H1 (cell line): ENCODE results near the gene PLEKHN1. TPM values are rescaled to one million over a fixed set of nuclear protein-coding genes. Genes with fewer than 3 reads are reported as not detected.

Experiments used
- CTCF ChIA-PET: fragments of 300-600 bp; sonication (Branson Sonifier 250); formaldehyde crosslinking; loops from one replicate; lab custom pipeline; 2021; ENCODE audit not compliant: partially characterized antibody; lab: Charles Lee
- POLR2A ChIA-PET: fragments of 300-600 bp; sonication (Branson Sonifier 250); formaldehyde crosslinking; loops from one replicate; lab custom pipeline; 2021; ENCODE audit warnings: inconsistent platforms; ENCODE audit not compliant: partially characterized antibody; lab: Charles Lee
- DNase-seq, 2 experiments: peaks; one replicate each; pipeline versions ENCODE4 v3.0.0 to v3.0.0-alpha.2; 2010 to 2022; ENCODE audit warnings: low spot score in 2 of 2, low read depth in 1 of 2, mixed read lengths in 1 of 2
- FAIRE-seq: peaks from 2 replicates; lab custom pipeline; 2011; peaks lifted over from hg19 to GRCh38; lab: Jason Lieb, UNC
- H2AFZ ChIP-seq: 2 replicates; pipeline ENCODE4 v1.8.1; 2012; ENCODE audit warnings: low read length, inconsistent platforms
- H2AK5ac ChIP-seq: 2 replicates; pipeline ENCODE4 v1.6.1; 2013; ENCODE audit warnings: low read depth, low read length
- H2BK120ac ChIP-seq: replicated peaks from 2 replicates; pipeline ENCODE3; 2013; ENCODE audit warnings: low read depth, low read length, inconsistent platforms
- H2BK12ac ChIP-seq: 2 replicates; pipeline ENCODE4 v1.6.1; 2013; ENCODE audit warnings: low read depth, low read length
- H2BK15ac ChIP-seq: 2 replicates; pipeline ENCODE4 v1.6.1; 2013; ENCODE audit warnings: low read length
- H2BK20ac ChIP-seq: 2 replicates; pipeline ENCODE4 v1.6.1; 2013; ENCODE audit warnings: low read length
- H2BK5ac ChIP-seq: 2 replicates; pipeline ENCODE4 v1.6.1; 2013; ENCODE audit warnings: low read depth, low read length
- H3K14ac ChIP-seq: 2 replicates; pipeline ENCODE4 v1.6.1; 2013; ENCODE audit warnings: inconsistent platforms; ENCODE audit not compliant: insufficient read length
- H3K18ac ChIP-seq: 2 replicates; pipeline ENCODE4 v1.6.1; 2013; ENCODE audit warnings: low read length; ENCODE audit errors: extremely low read depth
- H3K23ac ChIP-seq: 2 replicates; pipeline ENCODE4 v1.6.1; 2013; ENCODE audit warnings: inconsistent platforms; ENCODE audit not compliant: insufficient read length
- H3K23me2 ChIP-seq: 2 replicates; pipeline ENCODE4 v1.6.1; 2013; ENCODE audit warnings: low read depth, low read length
- H3K27ac ChIP-seq: 2 replicates; pipeline ENCODE4 v1.6.1; 2011; ENCODE audit warnings: low read depth, low read length, inconsistent platforms
- H3K27me3 ChIP-seq, 4 experiments: replicated peaks in 1 of 4; 1 replicate in 1 of 4; 2 replicates in 3 of 4; pipeline versions ENCODE4 v1.6.1 to v1.8.1; 2011 to 2013; ENCODE audit warnings: low read length in 3 of 4, mild to moderate bottlenecking in 3 of 4, inconsistent platforms in 2 of 4, mixed read lengths in 2 of 4, moderate library complexity in 1 of 4; ENCODE audit not compliant: control insufficient read depth in 3 of 4, insufficient read depth in 3 of 4; ENCODE audit errors: extremely low read depth in 1 of 4
- H3K36me3 ChIP-seq, 4 experiments: 2 replicates each; pipeline versions ENCODE4 v1.6.1 to v1.8.1; 2011 to 2013; ENCODE audit warnings: mild to moderate bottlenecking in 4 of 4, low read length in 3 of 4, moderate library complexity in 2 of 4, control low read depth in 1 of 4, inconsistent platforms in 1 of 4; ENCODE audit not compliant: insufficient read depth in 4 of 4, control insufficient read depth in 2 of 4
- H3K4ac ChIP-seq: replicated peaks from 2 replicates; pipeline ENCODE3; 2013; ENCODE audit warnings: low read length, low read depth, mixed read lengths, inconsistent platforms; ENCODE audit not compliant: insufficient read length
- H3K4me1 ChIP-seq, 4 experiments: replicated peaks in 1 of 4; 1 replicate in 1 of 4; 2 replicates in 3 of 4; pipeline versions ENCODE4 v1.6.1 to v1.8.1; 2011 to 2013; ENCODE audit warnings: low read length in 3 of 4, inconsistent platforms in 2 of 4, mixed read lengths in 1 of 4; ENCODE audit not compliant: insufficient read depth in 4 of 4, control insufficient read depth in 3 of 4
- H3K4me2 ChIP-seq, 2 experiments: 2 replicates each; pipeline versions ENCODE4 v1.6.1 to v1.8.1; 2011 to 2013; ENCODE audit warnings: low read depth in 2 of 2, low read length in 2 of 2, control low read depth in 1 of 2, inconsistent platforms in 1 of 2, mild to moderate bottlenecking in 1 of 2; ENCODE audit not compliant: insufficient read depth in 1 of 2
- H3K4me3 ChIP-seq, 4 experiments: fragments of 200-600, 300-600 bp in 1 of 4; sonication (generic), shearing (Covaris generic), sonication (Bioruptor Twin) in 1 of 4; 2 replicates each; pipeline versions ENCODE4 v1.5.1 to v1.8.1; 2011 to 2016; ENCODE audit warnings: low read length in 4 of 4, low read depth in 3 of 4, control low read depth in 2 of 4, inconsistent platforms in 2 of 4, mild to moderate bottlenecking in 2 of 4, mixed read lengths in 1 of 4, moderate library complexity in 1 of 4; ENCODE audit not compliant: insufficient read depth in 2 of 4; ENCODE audit errors: extremely low read depth in 1 of 4
- H3K56ac ChIP-seq: replicated peaks from 2 replicates; pipeline ENCODE3; 2013; ENCODE audit warnings: low read depth, mild to moderate bottlenecking, mixed read lengths, low read length, inconsistent platforms; ENCODE audit not compliant: insufficient read length
- H3K79me1 ChIP-seq: 2 replicates; pipeline ENCODE4 v1.6.1; 2013; ENCODE audit warnings: low read depth, low read length, control low read depth
- H3K79me2 ChIP-seq, 2 experiments: 2 replicates each; pipeline versions ENCODE4 v1.6.1 to v1.8.1; 2012 to 2013; ENCODE audit warnings: low read length in 2 of 2, mild to moderate bottlenecking in 2 of 2, inconsistent platforms in 1 of 2; ENCODE audit not compliant: insufficient read depth in 2 of 2, control insufficient read depth in 1 of 2
- H3K9ac ChIP-seq, 4 experiments: replicated peaks in 1 of 4; 1 replicate in 1 of 4; 2 replicates in 3 of 4; pipeline versions ENCODE4 v1.6.1 to v1.8.1; 2011 to 2013; ENCODE audit warnings: low read depth in 3 of 4, low read length in 3 of 4, control low read depth in 2 of 4, mild to moderate bottlenecking in 2 of 4, moderate library complexity in 2 of 4, inconsistent platforms in 1 of 4; ENCODE audit errors: extremely low read depth in 1 of 4
- H3K9me3 ChIP-seq, 2 experiments: 2 replicates each; pipeline versions ENCODE4 v1.6.1 to v1.8.1; 2012 to 2013; ENCODE audit warnings: mild to moderate bottlenecking in 2 of 2, moderate library complexity in 2 of 2, control low read depth in 1 of 2, inconsistent platforms in 1 of 2, low read depth in 1 of 2, low read length in 1 of 2, mixed read lengths in 1 of 2; ENCODE audit not compliant: insufficient read depth in 2 of 2
- H4K20me1 ChIP-seq, 2 experiments: replicated peaks in 1 of 2; 2 replicates each; pipeline versions ENCODE3 to v1.8.1; 2011 to 2013; ENCODE audit warnings: inconsistent platforms in 2 of 2, low read length in 2 of 2, mild to moderate bottlenecking in 1 of 2; ENCODE audit not compliant: insufficient read depth in 2 of 2, control insufficient read depth in 1 of 2
- H4K5ac ChIP-seq: 2 replicates; pipeline ENCODE4 v1.6.1; 2013; ENCODE audit warnings: low read length, low read depth, mixed read lengths, inconsistent platforms; ENCODE audit not compliant: insufficient read length
- H4K8ac ChIP-seq: 2 replicates; pipeline ENCODE4 v1.8.0; 2013; ENCODE audit warnings: mild to moderate bottlenecking, moderate library complexity, low read length, inconsistent platforms; ENCODE audit not compliant: insufficient read depth; ENCODE audit errors: extremely low read depth
- H4K91ac ChIP-seq: replicated peaks from 2 replicates; pipeline ENCODE3; 2013; ENCODE audit warnings: low read length, mixed read lengths, inconsistent platforms; ENCODE audit not compliant: insufficient read length
- CREB1 ChIP-seq: IDR thresholded peaks from 2 replicates; pipeline ENCODE4 v1.6.1; 2012; ENCODE audit warnings: inconsistent platforms
- CTBP2 ChIP-seq: IDR thresholded peaks from 2 replicates; pipeline ENCODE4 v1.7.0; 2011; ENCODE audit warnings: borderline replicate concordance, mild to moderate bottlenecking, moderate library complexity, mixed read lengths, low read length; ENCODE audit not compliant: insufficient read depth, insufficient read length
- EGR1 ChIP-seq: IDR thresholded peaks from 2 replicates; pipeline ENCODE4 v1.6.1; 2011; ENCODE audit warnings: low read depth, low read length, borderline replicate concordance
- EZH2 ChIP-seq: fragments of 200-600 bp; sonication (generic); IDR thresholded peaks from 2 replicates; pipeline ENCODE4 v1.7.1; 2012; ENCODE audit warnings: low read depth, mild to moderate bottlenecking, moderate library complexity, low read length, inconsistent platforms; ENCODE audit not compliant: severe bottlenecking
- HDAC6 ChIP-seq: IDR thresholded peaks from one replicate; pipeline ENCODE4 v1.7.1; 2012; ENCODE audit warnings: low read depth, mild to moderate bottlenecking, inconsistent platforms, low read length, moderate library complexity
- KDM5A ChIP-seq: fragments of 200-600 bp; IDR thresholded peaks from 2 replicates; pipeline ENCODE4 v1.7.1; 2012; ENCODE audit warnings: mild to moderate bottlenecking, low read length, inconsistent platforms, mixed read lengths
- MAFK ChIP-seq: IDR thresholded peaks from 2 replicates; pipeline ENCODE4 v1.6.1; 2012; ENCODE audit warnings: low read depth, mild to moderate bottlenecking, improper control_type of control experiment, low read length
- NANOG ChIP-seq: IDR thresholded peaks from 2 replicates; pipeline ENCODE4 v1.6.1; 2011; ENCODE audit warnings: low read length, low read depth, mild to moderate bottlenecking, inconsistent platforms; ENCODE audit not compliant: insufficient read depth, poor library complexity, severe bottlenecking
- POLR2A ChIP-seq, 2 experiments: IDR thresholded peaks; 1 replicate in 1 of 2; 2 replicates in 1 of 2; pipeline ENCODE4 v1.6.1; 2011; ENCODE audit warnings: low read depth in 2 of 2, low read length in 2 of 2, mild to moderate bottlenecking in 2 of 2; ENCODE audit errors: control extremely low read depth in 1 of 2
- RXRA ChIP-seq: IDR thresholded peaks from 2 replicates; pipeline ENCODE4 v1.6.1; 2011; ENCODE audit warnings: low read depth, mild to moderate bottlenecking, low read length, moderate library complexity; ENCODE audit not compliant: insufficient read depth
- SP2 ChIP-seq: IDR thresholded peaks from 2 replicates; pipeline ENCODE4 v1.6.1; 2012; ENCODE audit warnings: mild to moderate bottlenecking, low read length, inconsistent platforms
- TAF1 ChIP-seq: IDR thresholded peaks from 2 replicates; pipeline ENCODE4 v1.6.1; 2011; ENCODE audit warnings: mild to moderate bottlenecking, low read depth, low read length
- TBP ChIP-seq: IDR thresholded peaks from 2 replicates; pipeline ENCODE4 v1.6.1; 2011; ENCODE audit warnings: low read depth, low read length, improper control_type of control experiment
- WGBS, 2 experiments: shearing (Covaris generic) in 1 of 2; methylation state at CpG; one replicate each; pipeline versions ENCODE4 v1.1.6 to v1.1.7; 2013 to 2015; ENCODE audit warnings: low lambda C conversion rate in 2 of 2, mixed read lengths in 2 of 2, inconsistent platforms in 1 of 2, low coverage in 1 of 2, missing lambda C conversion rate in 1 of 2; ENCODE audit not compliant: insufficient replicate concordance in 2 of 2, insufficient coverage in 1 of 2, insufficient read length in 1 of 2; ENCODE audit errors: extremely low coverage in 1 of 2, missing lambda C conversion rate in 1 of 2; 5-methylcytosine and 5-hydroxymethylcytosine counted together
- polyA plus RNA-seq, 7 experiments: library from polyadenylated mRNA; depleted of rRNA in 3 of 7; stranded (reverse) in 5 of 7; unstranded in 2 of 7; fragments of >200 nt in 5 of 7; fragments of 200-250 nt in 2 of 7; gene quantifications; 1 replicate in 5 of 7; 2 replicates in 1 of 7; 4 replicates in 1 of 7; pipeline versions ENCODE4 v1.2.1 to v1.2.3, GENCODE V29; 2011 to 2013; ENCODE audit warnings: missing spikeins in 2 of 7, mixed read lengths in 2 of 7
- total RNA-seq: library from RNA; stranded (reverse); fragmentation: NEBNext Ultra II Directional; extraction: Animal tissue kit (Norgen Biotek cat#: 25700); gene quantifications from 2 replicates; pipeline ENCODE4 v1.2.1, GENCODE V29; 2021

Gene PLEKHN1
- total and polyA plus RNA-seq, 2 of the 8 experiments (the other 6 are each of a cell fraction or from before 2014, with no cell fraction given) = 0.39 to 1.5 TPM

DNA sequence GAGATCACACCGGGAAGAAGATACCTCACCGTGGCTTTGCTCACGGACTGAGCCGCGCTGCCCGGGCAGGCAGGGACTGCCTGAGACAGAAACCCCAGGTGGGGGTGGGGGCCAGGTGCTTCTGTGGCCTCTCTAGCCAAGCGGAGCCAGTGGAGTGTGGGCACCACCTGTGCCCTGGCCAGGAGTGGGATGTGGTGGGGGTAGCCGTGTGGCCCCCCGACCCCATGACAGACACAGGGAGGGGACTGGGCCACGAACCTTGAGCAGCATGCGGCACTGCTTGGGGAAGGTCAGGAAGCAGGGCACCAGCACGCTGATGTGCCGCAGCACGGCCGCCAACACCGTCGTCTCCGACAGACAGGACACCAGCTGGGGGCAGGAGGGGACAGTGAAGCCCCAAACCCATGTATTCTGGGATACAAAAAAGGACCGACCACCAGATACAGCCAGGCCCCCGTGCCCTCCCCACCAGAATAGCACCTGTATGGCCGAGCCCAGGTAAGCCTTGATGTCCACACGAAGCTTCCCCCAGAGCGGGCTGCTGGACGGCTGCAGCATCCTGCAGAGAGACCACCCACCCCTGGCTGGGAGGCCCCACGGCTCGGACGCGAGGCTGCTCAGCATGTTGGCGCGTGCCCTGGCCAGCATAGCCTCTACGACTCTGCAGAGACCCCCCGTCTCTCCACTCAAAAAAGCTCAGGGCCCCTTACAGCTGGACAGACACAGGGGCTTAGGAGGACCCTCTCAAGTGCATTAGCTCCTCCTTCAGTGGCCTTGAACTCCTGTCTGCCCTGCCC lies 12.6 kb upstream of the PLEKHN1 start:
- H4K8ac ChIP-seq = no peak overlapping the region; the same call in 1 of the 2 replicates
- H2AK5ac ChIP-seq = no peak overlapping the region
- peaks cover 8 to 70% (median 45%) of the 10 kb centered on the region in 4 experiments; a peak in 7 of 8 replicates for H3K36me3 ChIP-seq
- no peak overlapping the region for H3K18ac ChIP-seq
- H3K14ac ChIP-seq = no peak overlapping the region
- H2BK20ac ChIP-seq = no peak overlapping the region
- H3K4me3 ChIP-seq = no peak overlapping the region
- peaks cover 3% of the 10 kb centered on the region for H3K23me2 ChIP-seq
- H2AFZ ChIP-seq = no peak overlapping the region
- H2BK5ac ChIP-seq = no peak overlapping the region
- H3K9ac ChIP-seq = no peak overlapping the region
- peaks cover 21% of the 10 kb centered on the region for H3K79me1 ChIP-seq
- H3K79me2 ChIP-seq = peaks cover 0 to 12% of the 10 kb centered on the region in 2 experiments; a peak in 3 of 4 replicates
- peaks cover 0 to 4% (median 0%) of the 10 kb centered on the region in 4 experiments; a peak in 1 of 7 replicates for H3K4me1 ChIP-seq
- FAIRE-seq (no peak), DNase-seq (no peak)
- WGBS, 2 experiments = 95% methylated on average over 21 of the region's 32 CpGs; no CpG with 5 or more reads in 1 of the 2 experiments
- peaks cover 31 to 36% of the 10 kb centered on the region in 2 experiments for H4K20me1 ChIP-seq
- no peak overlapping the region for H3K56ac ChIP-seq
- no peak overlapping the region for H3K4ac ChIP-seq
- no peak overlapping the region for H4K5ac ChIP-seq
- no peak overlapping the region for H3K23ac ChIP-seq
- H4K91ac ChIP-seq = no peak overlapping the region
- H2BK15ac ChIP-seq = no peak overlapping the region
- CTCF ChIA-PET = interaction anchor here (0.5 to 1.9 kb wide), 8 partner anchors 10 to 682 kb away, joined by 3 to 6 read pairs (median 4); partner anchors contain the start of gene PLEKHN1
- POLR2A ChIA-PET = interaction anchor here (1.2 to 8.8 kb wide), 2 partner anchors 11 to 96 kb away, joined by 3 to 65 read pairs; no protein-coding TSS in a partner anchor
- no peak overlapping the region for H3K27ac ChIP-seq
- H3K9me3 ChIP-seq = no peaks in the 10 kb centered on the region
- no peaks in the 10 kb centered on the region for H3K27me3 ChIP-seq
- no peak overlapping the region for H2BK120ac ChIP-seq
- H2BK12ac ChIP-seq = no peak overlapping the region
- H3K4me2 ChIP-seq = no peak overlapping the region
- TF ChIP-seq MAFK (no peak), KDM5A (no peak), POLR2A (IDR thresholded peaks at IDR 0.05; ENCODE audit: control extremely low read depth in 1 of 2, low read depth in 2 of 2, low read length in 2 of 2) (no peak), NANOG (no peak), EGR1 (no peak), SP2 (no peak), CREB1 (no peak), TAF1 (no peak), RXRA (no peak), CTBP2 (no peak), HDAC6 (no peak), TBP (no peak), EZH2 (no peak)
